Thoracic aorta (tissue), 2 donors: ENCODE data around the gene SLC35E4. TPM values are rescaled to one million over a fixed set of nuclear protein-coding genes. Genes with fewer than 3 reads are reported as not detected.
A peak's percentile ranks its signal among the peaks of the same experiment; 100 is the strongest.
"Not testable (repeated sequence)": the region's sequence is repeated elsewhere in the genome, so short reads cannot be mapped to it uniquely, and the experiment has no call there.

Experiments used
- ATAC-seq: fragments of 150-250 bp; one replicate; pipeline ENCODE4 v1.8.0; 2017; ENCODE audit warnings: low read depth; ENCODE audit not compliant: insufficient number of reproducible peaks, low FRiP score
- DNase-seq: peaks from one replicate; pipeline ENCODE4 v3.0.0-alpha.2; 2020; ENCODE audit warnings: low spot score
- H3K27ac ChIP-seq, 2 donors: fragments of 200-600 bp; sonication (generic); 1 replicate in 1 of 2; 2 replicates in 1 of 2; pipeline ENCODE4 v1.5.1; 2016; ENCODE audit warnings: mild to moderate bottlenecking in 2 of 2, moderate library complexity in 2 of 2
- H3K27me3 ChIP-seq: fragments of 200-600 bp; sonication (generic); replicated peaks from 2 replicates; pipeline ENCODE4 v1.6.0; 2016; ENCODE audit warnings: mild to moderate bottlenecking; ENCODE audit not compliant: insufficient read depth
- H3K36me3 ChIP-seq: fragments of 200-600 bp; sonication (generic); one replicate; pipeline ENCODE4 v1.5.1; 2016
- H3K4me1 ChIP-seq, 2 donors: fragments of 200-600 bp; sonication (generic); 1 replicate in 1 of 2; 2 replicates in 1 of 2; pipeline versions ENCODE4 v1.5.1 to v1.6.0; 2016; ENCODE audit warnings: low read depth in 2 of 2, mild to moderate bottlenecking in 1 of 2; ENCODE audit not compliant: control insufficient read depth in 1 of 2
- H3K4me3 ChIP-seq: fragments of 200-600 bp; sonication (generic); 2 replicates; pipeline ENCODE4 v1.5.1; 2016; ENCODE audit warnings: mild to moderate bottlenecking
- H3K9me3 ChIP-seq: fragments of 200-600 bp; sonication (generic); 2 replicates; pipeline ENCODE4 v1.5.1; 2016
- CTCF ChIP-seq: fragments of 200-600 bp; sonication (generic); IDR thresholded peaks from one replicate; pipeline ENCODE4 v1.5.1; 2019; ENCODE audit warnings: antibody characterized with exemption
- total RNA-seq, 2 donors: library from RNA; depleted of rRNA; stranded (reverse); fragments of >200 nt; gene quantifications; one replicate each; pipeline versions ENCODE4 v1.1.0 to v1.2.3, GENCODE V29; 2016

SLC35E4 gene
- total RNA-seq: 10 to 100 TPM; 12.8 to 16.9 TPM

- Histone ChIP-seq H3K4me1 (peaks cover 17 to 29% of the 10 kb centered on the region in 2 donors), H3K36me3 (no peaks in the 10 kb centered on the region)
- peak; percentile 78 for ATAC-seq
Observed at GRCh38 chr22:30635273-30636225, at the start of gene SLC35E4. Gene SLC35E4, plus strand, starts transcription at chr22:30635781. Its CDS starts 670 bp downstream, at chr22:30636451.

GRCh38 chr22:30586414-30586813, 49.2 kb upstream of the SLC35E4 start:
- ATAC-seq: no peak
- Histone ChIP-seq H3K27ac (no peak overlapping the region), H3K27me3 (no peaks in the 10 kb centered on the region), H3K9me3 (no peaks in the 10 kb centered on the region), H3K4me3 (no peak overlapping the region), H3K36me3 (peaks cover 75% of the 10 kb centered on the region), H3K4me1 (peaks cover 11 to 15% of the 10 kb centered on the region in 2 donors)
- no peak for DNase-seq
- TF ChIP-seq CTCF: no peak

More at GRCh38 chr22:30635273-30636225, at the start of gene SLC35E4:
- peak within 1 kb of the TSS; percentile 91 to 97 for H3K27ac ChIP-seq
- no peaks in the 10 kb centered on the region for H3K27me3 ChIP-seq
- no peaks in the 10 kb centered on the region for H3K9me3 ChIP-seq
- peak; percentile 35 for TF ChIP-seq CTCF
- peak within 1 kb of the TSS; percentile 87 for H3K4me3 ChIP-seq
- peak; percentile 82 for DNase-seq

GRCh38 chr22:30591191-30591587, 44.4 kb upstream of the SLC35E4 start:
- no peak for DNase-seq
- H3K9me3 ChIP-seq: no peaks in the 10 kb centered on the region
- peaks cover 11 to 20% of the 10 kb centered on the region in 2 donors for H3K4me1 ChIP-seq
- ATAC-seq: no peak
- no peaks in the 10 kb centered on the region for H3K27me3 ChIP-seq
- peaks cover 29% of the 10 kb centered on the region for H3K36me3 ChIP-seq
- peak overlapping the region; percentile 86 for H3K4me3 ChIP-seq
- H3K27ac ChIP-seq: no peak overlapping the region
- no peak for TF ChIP-seq CTCF

- DNase-seq (peak; percentile 83), ATAC-seq (peak; percentile 97)
Observed at GRCh38 chr22:30591588-30592359, 43.8 kb upstream of the SLC35E4 start, which contains the start of gene PES1. Gene PES1, minus strand, starts transcription at chr22:30591910. Its CDS starts 77 bp downstream, at chr22:30591833.

GRCh38 chr22:30592360-30592713, 43.2 kb upstream of the SLC35E4 start:
- not testable (repeated sequence) for H3K27me3 ChIP-seq, DNase-seq, H3K9me3 ChIP-seq, ATAC-seq, H3K27ac ChIP-seq
- Histone ChIP-seq H3K4me1 (peaks cover 11 to 20% of the 10 kb centered on the region in 2 donors), H3K36me3 (peaks cover 19% of the 10 kb centered on the region), H3K4me3 (peak overlapping the region; percentile 86)

More at GRCh38 chr22:30591588-30592359, 43.8 kb upstream of the SLC35E4 start, which contains the start of gene PES1:
- Histone ChIP-seq H3K27ac (peak within 1 kb of the TSS; percentile 66 to 67), H3K27me3 (no peaks in the 10 kb centered on the region), H3K4me3 (peak within 1 kb of the TSS; percentile 86), H3K9me3 (no peaks in the 10 kb centered on the region), H3K4me1 (peaks cover 11 to 20% of the 10 kb centered on the region in 2 donors), H3K36me3 (peaks cover 24% of the 10 kb centered on the region)
- TF ChIP-seq CTCF: no peak
